Fibroblast of the aortic adventitia (primary cell): ENCODE results near the gene ERFL. TPM values are rescaled to one million over a fixed set of nuclear protein-coding genes. Genes with fewer than 3 reads are reported as not detected.

Experiments
- DNase-seq: peaks from one replicate; pipeline ENCODE4 v3.0.0-alpha.2; 2010; ENCODE audit warnings: low read depth
- H3K4me3 ChIP-seq: 2 replicates; pipeline ENCODE4 v1.5.1; 2011; ENCODE audit warnings: low read depth, mild to moderate bottlenecking, control low read depth, low read length, moderate library complexity
- total RNA-seq: library from RNA; depleted of rRNA; stranded (reverse); fragments of >200 nt; gene quantifications from 2 replicates; pipeline ENCODE4 v1.2.3, GENCODE V29; 2012; ENCODE audit warnings: low replicate concordance
- TF ChIP-seq, protein P1 (sequence below): IDR thresholded peaks from 2 replicates; pipeline ENCODE4 v1.5.1; 2011; ENCODE audit warnings: mild to moderate bottlenecking, low read length, control low read depth, inconsistent platforms; ENCODE audit not compliant: insufficient read depth

ERFL gene
- total RNA-seq, 1 donor, result not detected

GRCh38 chr19:41936961-41937360 lies 8.7 kb upstream of the ERFL start:
- DNase-seq, result no peak
- TF ChIP-seq, protein P1, sequence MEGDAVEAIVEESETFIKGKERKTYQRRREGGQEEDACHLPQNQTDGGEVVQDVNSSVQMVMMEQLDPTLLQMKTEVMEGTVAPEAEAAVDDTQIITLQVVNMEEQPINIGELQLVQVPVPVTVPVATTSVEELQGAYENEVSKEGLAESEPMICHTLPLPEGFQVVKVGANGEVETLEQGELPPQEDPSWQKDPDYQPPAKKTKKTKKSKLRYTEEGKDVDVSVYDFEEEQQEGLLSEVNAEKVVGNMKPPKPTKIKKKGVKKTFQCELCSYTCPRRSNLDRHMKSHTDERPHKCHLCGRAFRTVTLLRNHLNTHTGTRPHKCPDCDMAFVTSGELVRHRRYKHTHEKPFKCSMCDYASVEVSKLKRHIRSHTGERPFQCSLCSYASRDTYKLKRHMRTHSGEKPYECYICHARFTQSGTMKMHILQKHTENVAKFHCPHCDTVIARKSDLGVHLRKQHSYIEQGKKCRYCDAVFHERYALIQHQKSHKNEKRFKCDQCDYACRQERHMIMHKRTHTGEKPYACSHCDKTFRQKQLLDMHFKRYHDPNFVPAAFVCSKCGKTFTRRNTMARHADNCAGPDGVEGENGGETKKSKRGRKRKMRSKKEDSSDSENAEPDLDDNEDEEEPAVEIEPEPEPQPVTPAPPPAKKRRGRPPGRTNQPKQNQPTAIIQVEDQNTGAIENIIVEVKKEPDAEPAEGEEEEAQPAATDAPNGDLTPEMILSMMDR, result no peak
- no peak overlapping the region for H3K4me3 ChIP-seq

DNA sequence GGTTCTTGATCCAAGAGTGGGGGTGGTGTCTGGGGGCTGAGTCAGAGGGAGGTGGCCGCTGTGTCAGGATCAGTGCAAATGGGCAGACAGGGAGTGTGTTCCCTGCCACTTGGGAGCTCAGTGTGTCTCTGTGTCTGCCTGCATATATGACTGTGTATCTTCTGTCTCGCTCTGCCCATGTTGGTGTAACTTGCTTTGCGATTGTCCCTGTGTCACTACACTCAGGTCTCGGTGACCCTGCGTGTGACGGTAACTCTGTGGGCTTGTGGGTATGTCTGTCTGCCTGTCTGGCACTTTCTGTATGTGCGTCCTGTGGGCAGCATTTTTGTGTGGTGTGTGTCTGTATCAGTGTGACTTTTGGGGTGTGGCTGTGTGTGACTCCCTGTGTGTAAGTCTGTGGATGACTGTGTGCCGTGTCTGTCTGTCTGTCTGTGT lies 8.2 kb upstream of the ERFL start:
- TF ChIP-seq, protein P1, result no peak
- no peak for DNase-seq
- H3K4me3 ChIP-seq, result no peak overlapping the region

GRCh38 chr19:41935760-41936415 lies 7.6 kb upstream of the ERFL start:
- DNase-seq, result no peak
- H3K4me3 ChIP-seq, result no peak overlapping the region
- TF ChIP-seq, protein P1, result no peak

DNA sequence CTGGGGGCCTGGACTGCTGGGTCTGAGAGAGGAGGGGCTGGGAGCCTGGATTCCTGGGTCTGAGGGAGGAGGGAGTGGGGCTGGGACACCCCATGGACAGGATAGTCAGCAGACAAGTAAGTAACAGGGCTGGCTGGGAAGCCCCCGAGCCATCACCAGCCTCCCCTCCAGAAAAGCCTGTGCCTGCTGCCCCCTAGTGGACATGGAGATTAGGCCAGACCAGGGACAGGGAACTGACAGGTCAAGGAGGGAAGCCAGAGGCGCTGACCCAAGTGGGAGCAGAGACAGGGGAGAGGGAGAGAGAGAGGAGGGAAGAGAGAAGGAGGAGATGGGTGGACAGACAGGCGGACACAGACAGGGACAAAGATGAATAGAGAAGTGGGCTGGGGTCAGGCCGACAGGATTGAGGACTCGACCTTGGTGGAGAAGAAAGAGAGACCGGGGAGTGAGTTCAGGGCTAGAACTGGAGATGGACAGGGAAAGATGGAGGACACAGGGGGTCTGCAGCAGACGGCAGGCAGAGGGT lies 6.7 kb upstream of the ERFL start:
- DNase-seq, result peak; percentile 53

GRCh38 chr19:41933693-41934426 lies 5.6 kb upstream of the ERFL start:
- TF ChIP-seq, protein P1, result no peak
- DNase-seq, result no peak
- H3K4me3 ChIP-seq, result no peak overlapping the region

More for the DNA sequence above, 6.7 kb upstream of the ERFL start:
- TF ChIP-seq, protein P1, result peak; percentile 97
- H3K4me3 ChIP-seq, result no peak overlapping the region

GRCh38 chr19:41932720-41933332 lies 4.6 kb upstream of the ERFL start:
- DNase-seq, result no peak
- TF ChIP-seq, protein P1, result no peak
- H3K4me3 ChIP-seq, result no peak overlapping the region
